Smooth muscle cell (in vitro differentiated cells): ENCODE data around the gene SLIT3. TPM values are rescaled to one million over a fixed set of nuclear protein-coding genes. Genes with fewer than 3 reads are reported as not detected.

Experiments
- DNase-seq: peaks from one replicate; lab custom pipeline; 2025; ENCODE audit not compliant: unreplicated experiment; lab: John Stamatoyannopoulos, UW
- H2AFZ ChIP-seq: fragments of 200-600 bp; sonication (generic); 2 replicates; pipeline ENCODE4 v1.6.0; 2016; ENCODE audit warnings: antibody characterized with exemption, low read depth, mild to moderate bottlenecking
- H3F3A ChIP-seq: fragments of 200-600 bp; sonication (generic); 2 replicates; pipeline ENCODE4 v1.6.0; 2017; ENCODE audit warnings: antibody characterized with exemption, low read depth
- H3K27ac ChIP-seq: fragments of 200-600 bp; sonication (generic); 2 replicates; pipeline ENCODE4 v1.5.1; 2016; ENCODE audit warnings: low read depth, mild to moderate bottlenecking
- H3K27me3 ChIP-seq: fragments of 200-600 bp; sonication (generic); 2 replicates; pipeline ENCODE4 v1.6.1; 2016; ENCODE audit warnings: low read depth, mild to moderate bottlenecking
- H3K36me3 ChIP-seq: fragments of 200-600 bp; sonication (generic); 2 replicates; pipeline ENCODE4 v1.5.1; 2016; ENCODE audit warnings: low read depth
- H3K4me1 ChIP-seq: fragments of 200-600 bp; sonication (generic); 2 replicates; pipeline ENCODE4 v1.5.1; 2016; ENCODE audit warnings: low read depth
- H3K4me2 ChIP-seq: fragments of 200-600 bp; sonication (generic); 2 replicates; pipeline ENCODE4 v1.6.0; 2016; ENCODE audit warnings: mild to moderate bottlenecking
- H3K4me3 ChIP-seq: fragments of 200-600 bp; sonication (generic); 2 replicates; pipeline ENCODE4 v1.5.1; 2016; ENCODE audit warnings: mild to moderate bottlenecking
- H3K79me2 ChIP-seq: fragments of 200-600 bp; sonication (generic); 2 replicates; pipeline ENCODE4 v1.6.0; 2016; ENCODE audit warnings: low read depth, mild to moderate bottlenecking
- H3K9ac ChIP-seq: fragments of 200-600 bp; sonication (generic); 2 replicates; pipeline ENCODE4 v1.6.0; 2016; ENCODE audit warnings: low read depth
- H3K9me3 ChIP-seq: fragments of 200-600 bp; sonication (generic); replicated peaks from 2 replicates; pipeline ENCODE4 v1.5.1; 2016; ENCODE audit warnings: low read depth
- H4K20me1 ChIP-seq: fragments of 200-600 bp; sonication (generic); 2 replicates; pipeline ENCODE4 v1.6.0; 2016; ENCODE audit warnings: low read depth
- WGBS: methylation state at CpG from one replicate; pipeline ENCODE4 v1.1.7; 2016; ENCODE audit warnings: low lambda C conversion rate; 5-methylcytosine and 5-hydroxymethylcytosine counted together
- polyA plus RNA-seq: library from polyadenylated mRNA; unstranded; fragments of >200 nt; fragmentation: Nextera tagmentation; extraction: Ambion mirVana; gene quantifications from 2 replicates; pipeline ENCODE4 v1.2.1, GENCODE V29; 2016
- total RNA-seq: library from RNA; depleted of rRNA; stranded (reverse); fragments of >200 nt; gene quantifications from 2 replicates; pipeline ENCODE4 v1.2.3, GENCODE V29; 2014
- TF ChIP-seq, protein P1 (sequence below): fragments of 200-600 bp; sonication (generic); IDR thresholded peaks from 2 replicates; pipeline ENCODE4 v1.5.1; 2017; ENCODE audit warnings: borderline replicate concordance, mild to moderate bottlenecking, antibody characterized with exemption; ENCODE audit not compliant: insufficient read depth, poor library complexity, severe bottlenecking

Gene SLIT3
- total and polyA plus RNA-seq, 2 experiments from 2014 or later: 25.4 to 29.5 TPM

GRCh38 chr5:168870910-168871309 lies 430.0 kb downstream of the SLIT3 start:
- Histone ChIP-seq H3K27ac (no peak overlapping the region), H3K4me1 (peaks cover 6% of the 10 kb centered on the region), H3K4me2 (no peak overlapping the region), H3K27me3 (no peaks in the 10 kb centered on the region), H3K4me3 (no peak overlapping the region), H3K9ac (no peak overlapping the region), H3K36me3 (no peaks in the 10 kb centered on the region), H4K20me1 (no peaks in the 10 kb centered on the region), H3K9me3 (no peaks in the 10 kb centered on the region), H2AFZ (no peak overlapping the region), H3K79me2 (no peaks in the 10 kb centered on the region), H3F3A (no peaks in the 10 kb centered on the region)
- DNase-seq: no peak
- WGBS: 89% methylated on average over 9 of the region's 9 CpGs
- TF ChIP-seq, protein P1, sequence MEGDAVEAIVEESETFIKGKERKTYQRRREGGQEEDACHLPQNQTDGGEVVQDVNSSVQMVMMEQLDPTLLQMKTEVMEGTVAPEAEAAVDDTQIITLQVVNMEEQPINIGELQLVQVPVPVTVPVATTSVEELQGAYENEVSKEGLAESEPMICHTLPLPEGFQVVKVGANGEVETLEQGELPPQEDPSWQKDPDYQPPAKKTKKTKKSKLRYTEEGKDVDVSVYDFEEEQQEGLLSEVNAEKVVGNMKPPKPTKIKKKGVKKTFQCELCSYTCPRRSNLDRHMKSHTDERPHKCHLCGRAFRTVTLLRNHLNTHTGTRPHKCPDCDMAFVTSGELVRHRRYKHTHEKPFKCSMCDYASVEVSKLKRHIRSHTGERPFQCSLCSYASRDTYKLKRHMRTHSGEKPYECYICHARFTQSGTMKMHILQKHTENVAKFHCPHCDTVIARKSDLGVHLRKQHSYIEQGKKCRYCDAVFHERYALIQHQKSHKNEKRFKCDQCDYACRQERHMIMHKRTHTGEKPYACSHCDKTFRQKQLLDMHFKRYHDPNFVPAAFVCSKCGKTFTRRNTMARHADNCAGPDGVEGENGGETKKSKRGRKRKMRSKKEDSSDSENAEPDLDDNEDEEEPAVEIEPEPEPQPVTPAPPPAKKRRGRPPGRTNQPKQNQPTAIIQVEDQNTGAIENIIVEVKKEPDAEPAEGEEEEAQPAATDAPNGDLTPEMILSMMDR: no peak

DNA sequence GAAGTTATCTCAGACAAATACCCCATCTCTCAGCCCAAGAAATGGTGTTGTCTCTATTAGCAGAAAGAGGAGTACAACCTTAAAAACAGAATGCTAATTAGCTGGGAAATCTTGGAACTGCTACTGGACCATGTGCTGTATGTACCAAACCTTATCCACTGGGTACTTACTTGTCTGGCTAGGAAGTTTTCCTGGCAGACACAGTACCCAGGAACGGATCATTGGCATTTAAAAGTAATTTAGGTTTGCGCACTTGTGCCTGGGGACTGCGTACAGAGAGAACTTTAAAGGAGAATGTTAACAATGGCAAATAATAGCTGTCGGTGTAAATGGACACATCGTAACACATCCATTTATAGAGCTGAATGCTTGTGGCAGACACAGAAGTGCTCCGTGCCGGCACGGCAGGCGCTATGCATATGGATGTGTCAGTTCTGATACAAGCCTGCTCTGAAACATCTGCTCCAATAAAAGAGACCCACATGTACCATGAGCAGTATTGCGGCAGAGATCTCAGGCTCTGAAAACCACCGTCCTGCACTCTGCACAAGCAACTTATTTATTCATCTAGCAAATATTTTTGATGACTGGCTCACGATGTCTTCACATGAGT lies 431.2 kb downstream of the SLIT3 start:
- H3K79me2 ChIP-seq: no peaks in the 10 kb centered on the region
- no peaks in the 10 kb centered on the region for H3K9me3 ChIP-seq
- H3K27ac ChIP-seq: peak overlapping the region; percentile 26
- H3K9ac ChIP-seq: no peak overlapping the region
- no peak for DNase-seq
- TF ChIP-seq, protein P1: no peak
- no peaks in the 10 kb centered on the region for H4K20me1 ChIP-seq
- no peak overlapping the region for H3K4me3 ChIP-seq
- H2AFZ ChIP-seq: no peak overlapping the region
- H3K4me1 ChIP-seq: peaks cover 10% of the 10 kb centered on the region
- WGBS: 44% methylated on average over 12 of the region's 12 CpGs
- peak overlapping the region; percentile 55 for H3K4me2 ChIP-seq
- no peaks in the 10 kb centered on the region for H3K36me3 ChIP-seq
- H3F3A ChIP-seq: no peaks in the 10 kb centered on the region
- no peaks in the 10 kb centered on the region for H3K27me3 ChIP-seq

DNA sequence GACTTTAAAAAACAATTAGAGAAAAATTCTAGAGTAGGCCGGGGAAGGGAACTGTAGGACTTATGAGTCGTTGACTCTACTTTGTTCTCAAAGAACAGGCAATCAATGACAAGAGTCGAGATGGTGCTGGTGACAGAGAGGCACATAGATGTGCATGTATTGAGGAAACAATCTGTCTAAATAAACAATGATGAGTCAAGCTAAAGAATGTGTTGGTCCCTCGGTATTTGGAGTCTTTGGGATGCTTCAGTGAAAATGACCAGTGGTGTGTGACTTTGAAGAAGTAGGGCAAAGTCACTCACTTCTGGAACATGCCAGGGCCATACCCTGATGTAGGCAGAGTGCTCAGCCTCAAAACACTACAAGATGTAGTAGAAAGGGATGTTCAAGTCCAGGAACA lies 433.7 kb downstream of the SLIT3 start:
- no peak overlapping the region for H3K9ac ChIP-seq
- H3K79me2 ChIP-seq: no peaks in the 10 kb centered on the region
- no peak overlapping the region for H3K4me3 ChIP-seq
- H3K4me2 ChIP-seq: no peak overlapping the region
- TF ChIP-seq, protein P1: no peak
- no peak overlapping the region for H2AFZ ChIP-seq
- H3K36me3 ChIP-seq: no peaks in the 10 kb centered on the region
- no peak for DNase-seq
- H3K9me3 ChIP-seq: no peaks in the 10 kb centered on the region
- no peak overlapping the region for H3K27ac ChIP-seq
- H4K20me1 ChIP-seq: no peaks in the 10 kb centered on the region
- WGBS: 67% methylated on average over 4 of the region's 4 CpGs
- H3K4me1 ChIP-seq: peaks cover 10% of the 10 kb centered on the region
- H3F3A ChIP-seq: no peaks in the 10 kb centered on the region
- no peaks in the 10 kb centered on the region for H3K27me3 ChIP-seq

DNA sequence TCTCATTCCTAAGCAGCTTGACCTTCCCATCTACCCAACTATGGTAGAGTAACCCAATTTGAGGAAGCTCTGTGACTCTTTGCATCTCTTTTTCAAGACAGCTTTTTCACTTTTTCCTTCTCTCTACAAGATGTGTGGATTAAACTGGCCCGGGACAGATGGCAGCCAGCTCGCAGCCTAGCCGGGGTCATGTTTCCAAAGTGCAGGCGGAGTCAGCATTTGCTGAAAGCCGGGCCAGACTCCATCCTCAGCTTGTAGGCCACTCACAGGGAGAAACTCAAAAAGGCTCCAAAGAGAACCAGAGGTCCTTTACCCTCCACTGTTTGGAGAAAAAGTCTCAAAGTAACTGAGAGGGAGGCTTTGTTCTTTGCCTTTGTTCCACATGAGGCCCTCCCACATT lies 435.0 kb downstream of the SLIT3 start:
- Histone ChIP-seq H3K4me3 (no peak overlapping the region), H3K4me1 (peaks cover 10% of the 10 kb centered on the region), H4K20me1 (no peaks in the 10 kb centered on the region), H3K36me3 (no peaks in the 10 kb centered on the region), H3K27me3 (no peaks in the 10 kb centered on the region), H3K79me2 (no peaks in the 10 kb centered on the region), H3K9ac (no peak overlapping the region), H3K9me3 (no peaks in the 10 kb centered on the region), H3F3A (no peaks in the 10 kb centered on the region), H2AFZ (no peak overlapping the region), H3K4me2 (peak overlapping the region; percentile 53), H3K27ac (peak overlapping the region; percentile 38)
- DNase-seq: no peak
- WGBS: 47% methylated on average over 5 of the region's 5 CpGs
- TF ChIP-seq, protein P1: no peak
